ENCODE results near the gene WDPCP. TPM values are rescaled to one million over a fixed set of nuclear protein-coding genes. Genes with fewer than 3 reads are reported as not detected.

WDPCP gene
- total and polyA plus RNA-seq, 5 donors from 2014 or later: 2.9 to 9.4 (median 3.9) TPM

GRCh38 chr2:63589148-63589958 lies 1.1 kb upstream of the WDPCP start:
- H3K36me3 ChIP-seq (ENCODE audit: control insufficient read depth, insufficient read depth, low read length): peaks cover 18% of the 10 kb centered on the region
- H3K4me3 ChIP-seq (ENCODE audit: low read depth, low read length): peak overlapping the region; percentile 96
- ATAC-seq (ENCODE audit: low read depth in 2 of 2) (no peak), DNase-seq (peak in 1 of 3 donors; percentile 24)
- H3K27me3 ChIP-seq (ENCODE audit: control insufficient read depth, insufficient read depth, low read length): no peaks in the 10 kb centered on the region
- no peaks in the 10 kb centered on the region for H3K36me3 Mint-ChIP-seq
- H3K27ac Mint-ChIP-seq: peak overlapping the region; percentile 97 to 99 (median 98)
- peak overlapping the region; percentile 96 for H3K27ac ChIP-seq (ENCODE audit: insufficient read depth, low read length, poor library complexity, severe bottlenecking)
- peak overlapping the region; percentile 90 to 97 (median 94) for H3K4me3 Mint-ChIP-seq
- no peaks in the 10 kb centered on the region for H3K9me3 ChIP-seq (ENCODE audit: control insufficient read depth in 2 of 2, low read length in 2 of 2)
- no peaks in the 10 kb centered on the region for H3K27me3 Mint-ChIP-seq
- peaks cover 14 to 59% (median 40%) of the 10 kb centered on the region in 4 donors for H3K4me1 Mint-ChIP-seq
- peaks cover 32% of the 10 kb centered on the region for H3K4me1 ChIP-seq (ENCODE audit: control insufficient read depth, insufficient read depth, low read length, poor library complexity, severe bottlenecking)
- no peaks in the 10 kb centered on the region for H3K9me3 Mint-ChIP-seq

- DNase-seq: no peak
- H3K4me1 Mint-ChIP-seq: peaks cover 14 to 47% (median 32%) of the 10 kb centered on the region in 4 donors
- peaks cover 4% of the 10 kb centered on the region for H3K36me3 Mint-ChIP-seq
- H3K9me3 Mint-ChIP-seq: no peaks in the 10 kb centered on the region
- H3K27me3 Mint-ChIP-seq: no peaks in the 10 kb centered on the region
- Histone ChIP-seq H3K4me1 (ENCODE audit: control insufficient read depth, insufficient read depth, low read length, poor library complexity, severe bottlenecking) (peaks cover 28% of the 10 kb centered on the region), H3K4me3 (ENCODE audit: low read depth, low read length) (peak overlapping the region; percentile 96), H3K27me3 (ENCODE audit: control insufficient read depth, insufficient read depth, low read length) (no peaks in the 10 kb centered on the region), H3K9me3 (ENCODE audit: control insufficient read depth in 2 of 2, low read length in 2 of 2) (no peaks in the 10 kb centered on the region), H3K36me3 (ENCODE audit: control insufficient read depth, insufficient read depth, low read length) (peaks cover 7% of the 10 kb centered on the region), H3K27ac (ENCODE audit: insufficient read depth, low read length, poor library complexity, severe bottlenecking) (peak overlapping the region; percentile 96)
- H3K27ac Mint-ChIP-seq: peak overlapping the region; percentile 97 to 99 (median 98)
- H3K4me3 Mint-ChIP-seq: peak overlapping the region; percentile 90 to 97 (median 94)
- ATAC-seq (ENCODE audit: low read depth in 2 of 2): no peak
Measured at GRCh38 chr2:63587814-63588384, 378 bp downstream of the WDPCP start.

- Histone ChIP-seq H3K27ac (ENCODE audit: insufficient read depth, low read length, poor library complexity, severe bottlenecking) (no peak overlapping the region), H3K4me1 (ENCODE audit: control insufficient read depth, insufficient read depth, low read length, poor library complexity, severe bottlenecking) (peaks cover 10% of the 10 kb centered on the region), H3K27me3 (ENCODE audit: control insufficient read depth, insufficient read depth, low read length) (no peaks in the 10 kb centered on the region), H3K9me3 (ENCODE audit: control insufficient read depth in 2 of 2, low read length in 2 of 2) (no peaks in the 10 kb centered on the region), H3K4me3 (ENCODE audit: low read depth, low read length) (no peak overlapping the region), H3K36me3 (ENCODE audit: control insufficient read depth, insufficient read depth, low read length) (no peaks in the 10 kb centered on the region)
- Mint-ChIP-seq H3K36me3 (peaks cover 12% of the 10 kb centered on the region), H3K4me1 (peaks cover 23 to 29% (median 25%) of the 10 kb centered on the region in 4 donors), H3K27me3 (peaks cover 4% of the 10 kb centered on the region), H3K9me3 (peaks cover 0 to 6% (median 0%) of the 10 kb centered on the region in 7 donors), H3K4me3 (peak overlapping the region in 1 of 4 donors; percentile 19), H3K27ac (no peak overlapping the region)
- ATAC-seq (ENCODE audit: low read depth in 2 of 2): no peak
- DNase-seq: no peak
Measured at GRCh38 chr2:63582873-63583272, 5.4 kb downstream of the WDPCP start.

- Mint-ChIP-seq H3K36me3 (peaks cover 12% of the 10 kb centered on the region), H3K27ac (no peak overlapping the region), H3K9me3 (peaks cover 0 to 6% (median 0%) of the 10 kb centered on the region in 7 donors), H3K4me3 (no peak overlapping the region), H3K4me1 (peaks cover 11 to 15% (median 13%) of the 10 kb centered on the region in 4 donors), H3K27me3 (peaks cover 4% of the 10 kb centered on the region)
- ATAC-seq (ENCODE audit: low read depth in 2 of 2): no peak
- no peaks in the 10 kb centered on the region for H3K36me3 ChIP-seq (ENCODE audit: control insufficient read depth, insufficient read depth, low read length)
- H3K4me3 ChIP-seq (ENCODE audit: low read depth, low read length): no peak overlapping the region
- no peaks in the 10 kb centered on the region for H3K4me1 ChIP-seq (ENCODE audit: control insufficient read depth, insufficient read depth, low read length, poor library complexity, severe bottlenecking)
- no peaks in the 10 kb centered on the region for H3K9me3 ChIP-seq (ENCODE audit: control insufficient read depth in 2 of 2, low read length in 2 of 2)
- H3K27me3 ChIP-seq (ENCODE audit: control insufficient read depth, insufficient read depth, low read length): no peaks in the 10 kb centered on the region
- H3K27ac ChIP-seq (ENCODE audit: insufficient read depth, low read length, poor library complexity, severe bottlenecking): no peak overlapping the region
- no peak for DNase-seq
Measured at GRCh38 chr2:63581298-63581961, 6.8 kb downstream of the WDPCP start.

GRCh38 chr2:63580651-63581297 lies 7.5 kb downstream of the WDPCP start:
- DNase-seq: no peak
- Mint-ChIP-seq H3K27me3 (peaks cover 4% of the 10 kb centered on the region), H3K9me3 (peaks cover 0 to 6% (median 0%) of the 10 kb centered on the region in 7 donors), H3K36me3 (peaks cover 12% of the 10 kb centered on the region), H3K4me1 (peaks cover 9 to 18% (median 13%) of the 10 kb centered on the region in 4 donors), H3K27ac (no peak overlapping the region), H3K4me3 (no peak overlapping the region)
- no peak overlapping the region for H3K27ac ChIP-seq (ENCODE audit: insufficient read depth, low read length, poor library complexity, severe bottlenecking)
- ATAC-seq (ENCODE audit: low read depth in 2 of 2): no peak
- no peaks in the 10 kb centered on the region for H3K36me3 ChIP-seq (ENCODE audit: control insufficient read depth, insufficient read depth, low read length)
- H3K9me3 ChIP-seq (ENCODE audit: control insufficient read depth in 2 of 2, low read length in 2 of 2): no peaks in the 10 kb centered on the region
- H3K4me3 ChIP-seq (ENCODE audit: low read depth, low read length): no peak overlapping the region
- no peaks in the 10 kb centered on the region for H3K27me3 ChIP-seq (ENCODE audit: control insufficient read depth, insufficient read depth, low read length)
- no peaks in the 10 kb centered on the region for H3K4me1 ChIP-seq (ENCODE audit: control insufficient read depth, insufficient read depth, low read length, poor library complexity, severe bottlenecking)

- Histone ChIP-seq H3K4me1 (ENCODE audit: control insufficient read depth, insufficient read depth, low read length, poor library complexity, severe bottlenecking) (no peaks in the 10 kb centered on the region), H3K9me3 (ENCODE audit: control insufficient read depth in 2 of 2, low read length in 2 of 2) (no peaks in the 10 kb centered on the region), H3K36me3 (ENCODE audit: control insufficient read depth, insufficient read depth, low read length) (no peaks in the 10 kb centered on the region), H3K4me3 (ENCODE audit: low read depth, low read length) (no peak overlapping the region), H3K27ac (ENCODE audit: insufficient read depth, low read length, poor library complexity, severe bottlenecking) (no peak overlapping the region), H3K27me3 (ENCODE audit: control insufficient read depth, insufficient read depth, low read length) (no peaks in the 10 kb centered on the region)
- no peak for ATAC-seq (ENCODE audit: low read depth in 2 of 2)
- Mint-ChIP-seq H3K36me3 (peaks cover 15% of the 10 kb centered on the region), H3K27me3 (peaks cover 4% of the 10 kb centered on the region), H3K27ac (no peak overlapping the region), H3K4me3 (no peak overlapping the region), H3K4me1 (peaks cover 9 to 19% (median 13%) of the 10 kb centered on the region in 4 donors), H3K9me3 (peaks cover 0 to 11% (median 0%) of the 10 kb centered on the region in 7 donors)
- no peak for DNase-seq
Measured at GRCh38 chr2:63578767-63579166, 9.5 kb downstream of the WDPCP start.

GRCh38 chr2:63576546-63576945 lies 11.7 kb downstream of the WDPCP start:
- Histone ChIP-seq H3K27ac (ENCODE audit: insufficient read depth, low read length, poor library complexity, severe bottlenecking) (no peak overlapping the region), H3K4me3 (ENCODE audit: low read depth, low read length) (no peak overlapping the region), H3K36me3 (ENCODE audit: control insufficient read depth, insufficient read depth, low read length) (no peaks in the 10 kb centered on the region), H3K27me3 (ENCODE audit: control insufficient read depth, insufficient read depth, low read length) (no peaks in the 10 kb centered on the region), H3K4me1 (ENCODE audit: control insufficient read depth, insufficient read depth, low read length, poor library complexity, severe bottlenecking) (no peaks in the 10 kb centered on the region), H3K9me3 (ENCODE audit: control insufficient read depth in 2 of 2, low read length in 2 of 2) (no peaks in the 10 kb centered on the region)
- Mint-ChIP-seq H3K27ac (no peak overlapping the region), H3K27me3 (peaks cover 4% of the 10 kb centered on the region), H3K4me3 (no peak overlapping the region), H3K9me3 (peaks cover 0 to 6% (median 0%) of the 10 kb centered on the region in 7 donors), H3K36me3 (peaks cover 8% of the 10 kb centered on the region), H3K4me1 (peaks cover 9 to 16% (median 11%) of the 10 kb centered on the region in 4 donors)
- ATAC-seq (ENCODE audit: low read depth in 2 of 2): no peak
- no peak for DNase-seq

Measured in CD4-positive, CD25-positive, alpha-beta regulatory T cell (primary cell).